ENCODE results near the gene AGTR1.

- TF ChIP-seq CTCF (IDR thresholded peaks at IDR 0.05) = no peak
- no peak for TF ChIP-seq POLR2AphosphoS5 (IDR thresholded peaks at IDR 0.05)
Observed at GRCh38 chr3:148741219-148741618, 43.5 kb downstream of the AGTR1 start.

Measured in prostate gland (tissue), 2 donors.